Measurements from ENCODE around the gene PPP1R3G.

PPP1R3G gene

GRCh38 chr6:5085648-5086293, 630 bp downstream of the PPP1R3G start:
- ATAC-seq = peak; percentile 67
- TF ChIP-seq TSHZ2 (CRISPR knock-in tag; IDR thresholded peaks at IDR 0.05) (no peak), TCF4 (CRISPR knock-in tag; IDR thresholded peaks at IDR 0.05; ENCODE audit: borderline replicate concordance) (no peak), CSDC2 (CRISPR knock-in tag; IDR thresholded peaks at IDR 0.05) (no peak), ZC3H10 (CRISPR knock-in tag; IDR thresholded peaks at IDR 0.05) (no peak), OSR1 (CRISPR knock-in tag; IDR thresholded peaks at IDR 0.05) (no peak), GLIS3 (CRISPR knock-in tag; IDR thresholded peaks at IDR 0.05) (no peak), ZFP3 (CRISPR knock-in tag; IDR thresholded peaks at IDR 0.05) (no peak)

GRCh38 chr6:5086294-5086890, 1.3 kb downstream of the PPP1R3G start:
- TF ChIP-seq SNAI2 (CRISPR knock-in tag; IDR thresholded peaks at IDR 0.05) (no peak), ZNF70 (CRISPR knock-in tag; IDR thresholded peaks at IDR 0.05) (no peak), ZNF565 (CRISPR knock-in tag; conservative IDR thresholded peaks at IDR 0.05; ENCODE audit: low read depth) (no peak), GLIS3 (CRISPR knock-in tag; IDR thresholded peaks at IDR 0.05) (no peak)
- no peak for ATAC-seq

GRCh38 chr6:5087389-5087788, 2.2 kb downstream of the PPP1R3G start:
- ATAC-seq = no peak
- TF ChIP-seq ZFP3 (CRISPR knock-in tag; IDR thresholded peaks at IDR 0.05) (no peak), SNAI2 (CRISPR knock-in tag; IDR thresholded peaks at IDR 0.05) (no peak), ISL1 (CRISPR knock-in tag; IDR thresholded peaks at IDR 0.05) (no peak), ESRRG (CRISPR knock-in tag; IDR thresholded peaks at IDR 0.05) (no peak), GLIS3 (CRISPR knock-in tag; IDR thresholded peaks at IDR 0.05) (no peak), PPARA (CRISPR knock-in tag; IDR thresholded peaks at IDR 0.05; ENCODE audit: borderline replicate concordance) (no peak), ZC3H10 (CRISPR knock-in tag; IDR thresholded peaks at IDR 0.05) (no peak), TCF4 (CRISPR knock-in tag; IDR thresholded peaks at IDR 0.05; ENCODE audit: borderline replicate concordance) (no peak), POU6F1 (CRISPR knock-in tag; IDR thresholded peaks at IDR 0.05; ENCODE audit: borderline replicate concordance, low read depth) (no peak), TSHZ2 (CRISPR knock-in tag; IDR thresholded peaks at IDR 0.05) (no peak), BACH2 (CRISPR knock-in tag; IDR thresholded peaks at IDR 0.05; ENCODE audit: borderline replicate concordance) (no peak), RARB (CRISPR knock-in tag; IDR thresholded peaks at IDR 0.05) (no peak), ZNF70 (CRISPR knock-in tag; IDR thresholded peaks at IDR 0.05) (no peak)

- no peak for ATAC-seq
- no peak for TF ChIP-seq POU6F1 (CRISPR knock-in tag; IDR thresholded peaks at IDR 0.05; ENCODE audit: borderline replicate concordance, low read depth)
- TF ChIP-seq OSR1 (CRISPR knock-in tag; IDR thresholded peaks at IDR 0.05) = no peak
- TF ChIP-seq ZNF565 (CRISPR knock-in tag; conservative IDR thresholded peaks at IDR 0.05; ENCODE audit: low read depth) = no peak
- no peak for TF ChIP-seq CSRNP3 (CRISPR knock-in tag; IDR thresholded peaks at IDR 0.05)
- no peak for TF ChIP-seq ZNF8 (CRISPR knock-in tag; IDR thresholded peaks at IDR 0.05)
- no peak for TF ChIP-seq ZC3H10 (CRISPR knock-in tag; IDR thresholded peaks at IDR 0.05)
- no peak for TF ChIP-seq ZFP3 (CRISPR knock-in tag; IDR thresholded peaks at IDR 0.05)
- TF ChIP-seq CREB5 (CRISPR knock-in tag; IDR thresholded peaks at IDR 0.05; ENCODE audit: low read depth) = no peak
- TF ChIP-seq ESRRG (CRISPR knock-in tag; IDR thresholded peaks at IDR 0.05) = no peak
- no peak for TF ChIP-seq BACH2 (CRISPR knock-in tag; IDR thresholded peaks at IDR 0.05; ENCODE audit: borderline replicate concordance)
- no peak for TF ChIP-seq ZNF70 (CRISPR knock-in tag; IDR thresholded peaks at IDR 0.05)
- no peak for TF ChIP-seq GLIS3 (CRISPR knock-in tag; IDR thresholded peaks at IDR 0.05)
- TF ChIP-seq SNAI2 (CRISPR knock-in tag; IDR thresholded peaks at IDR 0.05) = no peak
- TF ChIP-seq CSDC2 (CRISPR knock-in tag; IDR thresholded peaks at IDR 0.05) = no peak
- TF ChIP-seq TCF4 (CRISPR knock-in tag; IDR thresholded peaks at IDR 0.05; ENCODE audit: borderline replicate concordance) = no peak
- TF ChIP-seq ARNTL (CRISPR knock-in tag; IDR thresholded peaks at IDR 0.05; ENCODE audit: borderline replicate concordance, low read depth) = no peak
These were observed 3.6 kb downstream of the PPP1R3G start for GRCh38 chr6:5088780-5089179.

Measured in SK-N-SH treated with all-trans-retinoic acid at 6 μM for 48 hours (cell line).